Uterus (tissue), 2 donors: ENCODE results near the gene LMX1A.

Source experiments
- CTCF ChIP-seq, 4 experiments: fragments of 200-600 bp in 2 of 4; fragments of 450-650 bp in 2 of 4; sonication (generic) in 2 of 4; IDR thresholded peaks; one replicate each; pipeline ENCODE4 v1.5.1; 2016 to 2019; ENCODE audit warnings: antibody characterized with exemption in 4 of 4, mild to moderate bottlenecking in 2 of 4, moderate library complexity in 1 of 4
- POLR2A ChIP-seq, 2 donors: fragments of 450-650 bp; IDR thresholded peaks; one replicate each; pipeline ENCODE4 v1.6.1; 2016; ENCODE audit warnings: antibody characterized with exemption in 2 of 2, mild to moderate bottlenecking in 1 of 2, moderate library complexity in 1 of 2

DNA sequence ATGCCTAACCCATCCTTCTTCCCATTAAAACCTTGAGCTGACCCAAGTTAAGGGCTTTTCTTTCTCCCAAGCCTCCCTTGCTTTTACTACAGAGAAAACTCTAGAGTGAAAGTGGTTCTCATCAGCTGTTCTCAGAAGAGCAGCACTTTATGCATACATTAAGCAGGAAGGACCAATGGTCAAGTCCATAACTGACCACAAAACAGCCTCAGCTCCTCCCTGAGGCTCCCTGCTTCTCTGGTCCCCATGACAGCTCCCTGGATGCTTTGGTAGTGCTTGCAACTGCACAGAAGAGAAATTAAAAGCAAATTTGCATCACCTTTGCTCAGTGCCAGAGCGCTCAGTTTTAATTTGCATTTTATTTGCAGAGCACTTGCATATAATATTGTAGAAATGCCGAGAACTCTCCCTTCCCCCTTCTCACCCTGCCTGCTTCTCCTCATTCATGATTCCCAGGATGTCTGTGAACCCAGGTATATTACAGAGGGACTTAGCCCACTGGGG, 56.1 kb downstream of the LMX1A start:
- TF ChIP-seq CTCF (IDR thresholded peaks at IDR 0.05) (no peak), POLR2A (IDR thresholded peaks at IDR 0.05) (no peak)
